A673 (cell line): ENCODE results near the gene APELA.

Experiments used
- CTCF ChIP-seq: fragments of 300-800, 200-600 bp; sonication (generic); conservative IDR thresholded peaks from 2 replicates; pipeline ENCODE4 v1.5.1; 2017; ENCODE audit warnings: low read depth, mild to moderate bottlenecking, antibody characterized with exemption, low read length, moderate library complexity, mixed read lengths
- EZH2 ChIP-seq: fragments of 200-600 bp; sonication (generic); IDR thresholded peaks from 2 replicates; pipeline ENCODE4 v1.6.1; 2017; ENCODE audit warnings: borderline replicate concordance, low read depth, mild to moderate bottlenecking, mixed read lengths, antibody characterized with exemption, low read length; ENCODE audit not compliant: poor library complexity, severe bottlenecking

DNA sequence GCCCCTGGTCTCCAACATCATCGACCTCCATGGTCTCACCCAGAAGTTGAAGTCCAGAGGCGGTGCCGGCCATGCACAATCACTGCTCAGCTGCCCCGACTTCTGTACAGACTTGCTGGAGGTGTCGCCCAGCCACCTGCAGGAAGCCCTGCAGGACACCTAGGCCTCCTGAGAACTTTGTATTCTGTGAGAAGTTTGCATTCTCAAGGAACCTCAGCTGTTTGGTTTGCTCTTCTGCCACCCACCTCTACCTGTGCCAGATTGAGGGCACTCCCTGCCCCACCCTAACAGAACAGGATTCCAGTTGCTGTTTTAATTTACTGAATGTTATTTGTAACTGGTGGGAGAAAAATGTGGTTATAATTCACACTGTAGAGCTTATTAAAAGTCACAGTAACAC is 53.7 kb downstream of the APELA start:
- no peak for TF ChIP-seq CTCF
- no peak for TF ChIP-seq EZH2
